B cell (primary cell): ENCODE measurements around the gene PCSK1. TPM values are rescaled to one million over a fixed set of nuclear protein-coding genes. Genes with fewer than 3 reads are reported as not detected.

ENCODE experiments used
- ATAC-seq: fragments of 200-7000 bp; cut with Tn5 transposase; one replicate; pipeline ENCODE4 v1.10.0; 2021; ENCODE audit warnings: low read depth, mild to moderate bottlenecking, moderate number of reproducible peaks, moderate library complexity
- CTCF ChIA-PET: fragments of 350-600 bp; sonication (Branson Sonifier 250); formaldehyde crosslinking; loops from one replicate; lab custom pipeline; 2021; ENCODE audit warnings: antibody characterized with exemption, inconsistent platforms; lab: Charles Lee
- POLR2A ChIA-PET: fragments of 350-600 bp; sonication (Branson Sonifier 250); formaldehyde crosslinking; loops from one replicate; lab custom pipeline; 2021; ENCODE audit warnings: antibody characterized with exemption; lab: Charles Lee
- DNase-seq: peaks from one replicate; pipeline ENCODE4 v3.0.0; 2013
- H2AFZ ChIP-seq: 2 replicates; pipeline ENCODE4 v1.6.1; 2012; ENCODE audit warnings: mild to moderate bottlenecking, low read depth, low read length; ENCODE audit not compliant: insufficient read depth, poor library complexity, severe bottlenecking
- H3K27ac ChIP-seq, 2 donors: 1 replicate in 1 of 2; 2 replicates in 1 of 2; pipeline ENCODE4 v1.5.1; 2012 to 2013; ENCODE audit warnings: low read length in 2 of 2, mild to moderate bottlenecking in 2 of 2, moderate library complexity in 1 of 2
- H3K27me3 ChIP-seq, 4 experiments: fragments of 200-600 bp in 1 of 4; sonication (generic) in 1 of 4; replicated peaks in 1 of 4; 1 replicate in 2 of 4; 2 replicates in 2 of 4; pipeline versions ENCODE4 v1.6.1 to v1.7.0; 2013 to 2016; ENCODE audit warnings: low read length in 3 of 4, mild to moderate bottlenecking in 2 of 4, mixed read lengths in 1 of 4, moderate library complexity in 1 of 4; ENCODE audit not compliant: insufficient read depth in 4 of 4, control insufficient read depth in 3 of 4; ENCODE audit errors: control extremely low read depth in 1 of 4
- H3K36me3 ChIP-seq, 2 experiments: replicated peaks in 1 of 2; 1 replicate in 1 of 2; 2 replicates in 1 of 2; pipeline versions ENCODE4 v1.6.1 to v1.7.1; 2013; ENCODE audit warnings: low read length in 1 of 2; ENCODE audit not compliant: insufficient read depth in 2 of 2, control insufficient read depth in 1 of 2; ENCODE audit errors: control extremely low read depth in 1 of 2, extremely low read depth in 1 of 2
- H3K4me1 ChIP-seq, 2 donors: fragments of 200-600 bp in 1 of 2; sonication (generic) in 1 of 2; 1 replicate in 1 of 2; 2 replicates in 1 of 2; pipeline versions ENCODE4 v1.5.1 to v1.6.1; 2013 to 2017; ENCODE audit warnings: low read length in 2 of 2; ENCODE audit not compliant: control insufficient read depth in 2 of 2, insufficient read depth in 2 of 2
- H3K4me2 ChIP-seq: replicated peaks from 2 replicates; pipeline ENCODE3; 2012; ENCODE audit warnings: mild to moderate bottlenecking, low read depth, low read length; ENCODE audit not compliant: poor library complexity, severe bottlenecking
- H3K4me3 ChIP-seq, 5 experiments: fragments of 200-600 bp in 1 of 5; sonication (generic) in 1 of 5; 1 replicate in 3 of 5; 2 replicates in 2 of 5; pipeline versions ENCODE4 v1.5.1 to v1.7.0; 2011 to 2016; ENCODE audit warnings: low read length in 4 of 5, mild to moderate bottlenecking in 4 of 5, low read depth in 2 of 5, control low read depth in 1 of 5, moderate library complexity in 1 of 5; ENCODE audit not compliant: insufficient read depth in 1 of 5; ENCODE audit errors: control extremely low read depth in 1 of 5, extremely low read depth in 1 of 5
- H3K79me2 ChIP-seq: fragments of 200-600 bp; sonication (generic); one replicate; pipeline ENCODE4 v1.6.0; 2016; ENCODE audit warnings: low read length; ENCODE audit not compliant: control insufficient read depth, insufficient read depth
- H3K9ac ChIP-seq: fragments of 200-600 bp; sonication (generic); 2 replicates; pipeline ENCODE4 v1.6.1; 2017; ENCODE audit warnings: mild to moderate bottlenecking, low read length, moderate library complexity
- H3K9me3 ChIP-seq, 3 donors: one replicate each; pipeline versions ENCODE4 v1.6.1 to v1.7.1; 2013; ENCODE audit warnings: low read length in 2 of 3; ENCODE audit not compliant: control insufficient read depth in 2 of 3, insufficient read depth in 1 of 3; ENCODE audit errors: control extremely low read depth in 1 of 3
- H4K20me1 ChIP-seq: 2 replicates; pipeline ENCODE4 v1.6.0; 2012; ENCODE audit warnings: mild to moderate bottlenecking, low read length; ENCODE audit not compliant: insufficient read depth, control insufficient read depth, poor library complexity, severe bottlenecking
- H3K27ac Mint-ChIP-seq: one replicate; pipeline ENCODE4 v1.8.0; 2021; ENCODE audit warnings: mixed read lengths
- H3K27me3 Mint-ChIP-seq: one replicate; pipeline ENCODE4 v1.8.0; 2021; ENCODE audit warnings: mixed read lengths
- H3K4me1 Mint-ChIP-seq: one replicate; pipeline ENCODE4 v1.8.0; 2021; ENCODE audit warnings: mixed read lengths
- H3K4me3 Mint-ChIP-seq: one replicate; pipeline ENCODE4 v1.8.0; 2021; ENCODE audit warnings: mixed read lengths
- H3K9me3 Mint-ChIP-seq: one replicate; pipeline ENCODE4 v1.8.0; 2022; ENCODE audit warnings: mixed read lengths; ENCODE audit not compliant: insufficient read depth
- CTCF ChIP-seq: fragments of 200-600 bp; IDR thresholded peaks from one replicate; pipeline ENCODE4 v1.8.0; 2022; ENCODE audit warnings: antibody characterized with exemption, mild to moderate bottlenecking
- EZH2 ChIP-seq: IDR thresholded peaks from 2 replicates; pipeline ENCODE4 v1.6.1; 2012; ENCODE audit warnings: borderline replicate concordance, low read depth, mild to moderate bottlenecking, moderate library complexity, low read length; ENCODE audit not compliant: insufficient read depth, poor library complexity, severe bottlenecking
- WGBS: methylation state at CpG from one replicate; pipeline ENCODE4 v1.1.5; 2013; ENCODE audit warnings: missing lambda C conversion rate; ENCODE audit not compliant: insufficient coverage; 5-methylcytosine and 5-hydroxymethylcytosine counted together
- intact Hi-C: fragments of 100-400 bp; cut with micrococcal nuclease; formaldehyde crosslinking; loops from one replicate; pipeline ENCODE4 v1.10.0; 2022
- polyA plus RNA-seq: library from polyadenylated mRNA; depleted of rRNA; stranded (reverse); fragments of >200 nt; gene quantifications from 2 replicates; pipeline ENCODE4 v1.2.3, GENCODE V29; 2012
- total RNA-seq, 2 donors: library from RNA; stranded (reverse); fragments of 120-200 nt in 1 of 2; gene quantifications; 1 replicate in 1 of 2; 2 replicates in 1 of 2; pipeline versions ENCODE4 v1.2.3 to v1.2.4, GENCODE V29; 2013 to 2022

Gene PCSK1
- total and polyA plus RNA-seq, 2 donors (not counting 1 experiment from before 2014, with no cell fraction given): not detected

- H3K4me2 ChIP-seq: no peak overlapping the region
- no peak overlapping the region for H2AFZ ChIP-seq
- no peak overlapping the region for H3K9ac ChIP-seq
- TF ChIP-seq EZH2 (no peak), CTCF (no peak)
- Mint-ChIP-seq H3K27me3 (peaks cover 32% of the 10 kb centered on the region), H3K4me1 (no peaks in the 10 kb centered on the region), H3K27ac (no peak overlapping the region), H3K9me3 (no peaks in the 10 kb centered on the region), H3K4me3 (no peak overlapping the region)
- no peaks in the 10 kb centered on the region for H3K79me2 ChIP-seq
- ChIA-PET POLR2A (no interaction called here), CTCF (interaction anchor here (1.4 to 4.2 kb wide), 3 partner anchors 259 to 485 kb away, joined by 4 to 27 read pairs (median 7); no protein-coding TSS in a partner anchor)
- H3K36me3 ChIP-seq: no peaks in the 10 kb centered on the region
- H3K4me3 ChIP-seq: no peak overlapping the region
- H3K27ac ChIP-seq: no peak overlapping the region
- H3K9me3 ChIP-seq: no peaks in the 10 kb centered on the region
- intact Hi-C loops: no loop called here
- ATAC-seq: no peak
- WGBS: no CpG with 5 or more reads among the region's 4 CpGs
- no peaks in the 10 kb centered on the region for H3K4me1 ChIP-seq
- peaks cover 0 to 10% (median 3%) of the 10 kb centered on the region in 4 experiments for H3K27me3 ChIP-seq
- no peak for DNase-seq
- H4K20me1 ChIP-seq: no peaks in the 10 kb centered on the region
These were observed 90.5 kb downstream of the PCSK1 start for GRCh38 chr5:96342581-96342980.

Other genes starting within 250 kb of the PCSK1 start
- 231 and 238 TPM in 2 replicates for gene CAST, start 229.1 kb upstream of the PCSK1 start, total RNA-seq
- 41.0 and 57.2 TPM in 2 replicates for gene CAST, start 229.1 kb upstream of the PCSK1 start, polyA plus RNA-seq